ENCODE results near the gene SCRT2. TPM values are rescaled to one million over a fixed set of nuclear protein-coding genes. Genes with fewer than 3 reads are reported as not detected.

Gene SCRT2
- total RNA-seq, 2 donors from 2014 or later, result not detected

DNA sequence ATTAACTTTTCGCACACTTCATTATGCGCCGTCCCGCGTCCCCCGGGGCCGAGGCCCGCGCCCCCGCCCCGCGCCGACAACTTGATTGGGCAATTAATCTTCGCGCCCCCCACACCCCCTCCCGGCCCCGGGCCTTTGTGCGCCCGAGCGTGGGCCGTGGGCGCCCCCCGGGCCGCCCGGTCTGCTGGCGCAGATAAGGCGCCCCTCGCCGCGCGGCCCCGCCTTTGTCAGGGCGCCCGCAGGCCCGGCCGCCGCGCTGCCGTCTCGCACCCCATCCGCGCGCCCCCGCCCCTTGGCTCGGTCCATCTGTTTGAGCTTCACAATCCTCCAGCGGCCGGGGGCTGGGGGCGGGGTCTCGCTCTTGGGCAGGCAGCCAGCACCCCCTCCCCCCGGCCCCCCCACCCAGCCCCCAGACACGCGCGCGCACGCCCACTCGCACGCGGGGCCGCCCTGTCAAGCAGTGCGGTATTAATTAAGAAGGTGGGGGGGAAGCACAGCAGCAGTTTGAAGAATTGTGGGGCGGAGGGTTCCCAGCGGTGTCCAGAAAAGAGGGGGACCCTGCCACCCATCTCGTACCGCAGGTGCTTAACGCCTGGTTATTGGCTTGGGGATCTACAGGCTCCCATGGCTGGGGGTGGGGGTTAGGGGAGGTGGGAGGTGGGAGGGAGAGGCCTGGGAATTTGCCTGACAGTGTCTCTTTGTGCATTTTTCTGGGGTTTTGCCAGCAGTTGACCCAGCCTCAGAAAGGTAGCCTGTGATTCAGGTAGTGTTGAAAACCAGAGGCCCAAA is 34.6 kb upstream of the SCRT2 start:
- Histone ChIP-seq H3K36me3 (no peaks in the 10 kb centered on the region), H3K4me1 (peaks cover 0 to 13% of the 10 kb centered on the region in 2 donors), H3K27me3 (no peaks in the 10 kb centered on the region), H3K9me3 (peaks cover 0 to 24% of the 10 kb centered on the region in 2 donors), H3K27ac (no peak overlapping the region), H3K4me3 (peak overlapping the region; percentile 9 to 40)
- DNase-seq (ENCODE audit: low spot score), result no peak
- TF ChIP-seq, protein P1, sequence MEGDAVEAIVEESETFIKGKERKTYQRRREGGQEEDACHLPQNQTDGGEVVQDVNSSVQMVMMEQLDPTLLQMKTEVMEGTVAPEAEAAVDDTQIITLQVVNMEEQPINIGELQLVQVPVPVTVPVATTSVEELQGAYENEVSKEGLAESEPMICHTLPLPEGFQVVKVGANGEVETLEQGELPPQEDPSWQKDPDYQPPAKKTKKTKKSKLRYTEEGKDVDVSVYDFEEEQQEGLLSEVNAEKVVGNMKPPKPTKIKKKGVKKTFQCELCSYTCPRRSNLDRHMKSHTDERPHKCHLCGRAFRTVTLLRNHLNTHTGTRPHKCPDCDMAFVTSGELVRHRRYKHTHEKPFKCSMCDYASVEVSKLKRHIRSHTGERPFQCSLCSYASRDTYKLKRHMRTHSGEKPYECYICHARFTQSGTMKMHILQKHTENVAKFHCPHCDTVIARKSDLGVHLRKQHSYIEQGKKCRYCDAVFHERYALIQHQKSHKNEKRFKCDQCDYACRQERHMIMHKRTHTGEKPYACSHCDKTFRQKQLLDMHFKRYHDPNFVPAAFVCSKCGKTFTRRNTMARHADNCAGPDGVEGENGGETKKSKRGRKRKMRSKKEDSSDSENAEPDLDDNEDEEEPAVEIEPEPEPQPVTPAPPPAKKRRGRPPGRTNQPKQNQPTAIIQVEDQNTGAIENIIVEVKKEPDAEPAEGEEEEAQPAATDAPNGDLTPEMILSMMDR (IDR thresholded peaks at IDR 0.05), result no peak

DNA sequence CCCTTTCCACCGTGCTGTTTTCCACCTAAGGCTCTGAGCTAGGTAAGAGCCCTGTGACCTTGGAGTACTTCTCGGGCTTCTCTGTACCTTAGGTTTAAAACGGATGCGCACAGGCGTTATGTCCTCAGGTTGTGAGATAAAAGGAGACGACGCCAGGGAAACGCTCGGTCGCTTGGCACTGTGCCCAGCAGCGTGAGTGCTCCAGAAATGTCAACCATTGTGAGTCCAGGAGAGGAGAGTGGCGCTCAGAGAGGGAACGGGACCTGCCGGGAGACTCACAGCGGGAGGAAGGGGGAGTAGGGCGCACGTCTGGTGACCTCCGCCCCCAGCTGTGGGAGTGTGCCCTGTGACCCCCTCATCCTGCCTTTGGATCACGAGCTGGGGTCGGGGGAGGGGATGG is 33.8 kb upstream of the SCRT2 start:
- DNase-seq (ENCODE audit: low spot score), result no peak
- TF ChIP-seq, protein P1 (IDR thresholded peaks at IDR 0.05), result no peak
- no peak overlapping the region for H3K27ac ChIP-seq
- H3K9me3 ChIP-seq, result peaks cover 0 to 20% of the 10 kb centered on the region in 2 donors
- peak overlapping the region in 1 of 2 donors; percentile 40 for H3K4me3 ChIP-seq
- H3K36me3 ChIP-seq, result no peaks in the 10 kb centered on the region
- H3K27me3 ChIP-seq, result no peaks in the 10 kb centered on the region
- peaks cover 0 to 13% of the 10 kb centered on the region in 2 donors for H3K4me1 ChIP-seq

DNA sequence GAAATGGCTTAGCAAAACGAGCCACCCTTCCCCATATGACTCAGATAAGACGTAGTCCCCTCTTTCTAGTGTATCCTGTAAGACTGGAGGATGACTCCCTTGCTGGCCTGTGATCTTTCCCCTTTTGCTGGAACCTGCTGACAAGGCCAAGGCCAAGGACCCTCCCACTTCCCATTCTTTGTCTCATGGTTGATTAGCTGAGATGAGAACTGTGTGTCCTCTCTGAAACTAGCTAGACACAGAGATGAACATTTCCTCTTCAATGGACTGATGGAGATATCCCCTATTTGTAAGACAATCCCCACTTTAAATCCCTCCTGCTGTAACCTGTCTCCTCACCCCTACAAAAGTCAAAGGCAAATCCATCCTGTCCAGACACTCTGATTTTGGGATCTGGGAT is 33.4 kb upstream of the SCRT2 start:
- no peak for DNase-seq (ENCODE audit: low spot score)

DNA sequence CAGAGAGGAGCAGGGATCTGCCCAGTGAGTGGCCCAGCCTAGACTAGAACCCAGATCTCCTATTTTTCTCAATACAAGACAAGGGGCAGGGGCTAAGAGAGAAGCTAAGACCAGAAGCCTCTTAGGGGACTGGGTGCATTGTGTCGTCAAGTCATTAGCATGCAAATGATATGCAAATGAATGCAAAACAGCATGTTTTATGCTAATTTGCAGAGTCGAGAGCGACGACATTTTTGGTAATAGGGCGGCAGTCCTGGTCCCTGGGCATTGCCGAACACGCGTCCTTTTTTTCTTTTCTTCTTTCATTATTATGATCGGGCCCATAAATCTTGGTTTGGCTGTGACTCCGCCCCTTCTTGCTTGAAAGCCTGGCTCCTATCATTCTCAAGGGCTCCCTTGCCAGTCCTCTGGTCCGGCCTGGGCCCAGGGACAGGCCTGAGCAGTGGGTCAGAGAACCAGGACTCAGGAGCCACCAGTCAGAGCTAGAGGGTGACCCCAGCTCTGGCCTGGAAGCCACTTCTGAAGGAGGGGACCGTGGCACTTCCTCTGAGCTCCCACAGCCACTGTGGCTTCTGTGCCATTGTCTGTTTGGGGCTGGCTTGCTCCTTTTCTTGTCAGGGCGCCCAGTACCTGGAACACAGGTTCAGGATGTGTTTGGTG is 32.0 kb upstream of the SCRT2 start:
- Histone ChIP-seq H3K9me3 (peaks cover 0 to 1% of the 10 kb centered on the region in 2 donors), H3K27me3 (no peaks in the 10 kb centered on the region), H3K36me3 (no peaks in the 10 kb centered on the region), H3K4me3 (no peak overlapping the region), H3K27ac (no peak overlapping the region), H3K4me1 (peaks cover 0 to 13% of the 10 kb centered on the region in 2 donors)
- TF ChIP-seq, protein P1 (IDR thresholded peaks at IDR 0.05), result no peak
- no peak for DNase-seq (ENCODE audit: low spot score)

More for the DNA sequence above, 33.4 kb upstream of the SCRT2 start:
- Histone ChIP-seq H3K36me3 (no peaks in the 10 kb centered on the region), H3K4me3 (no peak overlapping the region), H3K4me1 (peaks cover 0 to 13% of the 10 kb centered on the region in 2 donors), H3K27me3 (no peaks in the 10 kb centered on the region), H3K9me3 (peaks cover 0 to 15% of the 10 kb centered on the region in 2 donors), H3K27ac (no peak overlapping the region)
- TF ChIP-seq, protein P1 (IDR thresholded peaks at IDR 0.05), result no peak

DNA sequence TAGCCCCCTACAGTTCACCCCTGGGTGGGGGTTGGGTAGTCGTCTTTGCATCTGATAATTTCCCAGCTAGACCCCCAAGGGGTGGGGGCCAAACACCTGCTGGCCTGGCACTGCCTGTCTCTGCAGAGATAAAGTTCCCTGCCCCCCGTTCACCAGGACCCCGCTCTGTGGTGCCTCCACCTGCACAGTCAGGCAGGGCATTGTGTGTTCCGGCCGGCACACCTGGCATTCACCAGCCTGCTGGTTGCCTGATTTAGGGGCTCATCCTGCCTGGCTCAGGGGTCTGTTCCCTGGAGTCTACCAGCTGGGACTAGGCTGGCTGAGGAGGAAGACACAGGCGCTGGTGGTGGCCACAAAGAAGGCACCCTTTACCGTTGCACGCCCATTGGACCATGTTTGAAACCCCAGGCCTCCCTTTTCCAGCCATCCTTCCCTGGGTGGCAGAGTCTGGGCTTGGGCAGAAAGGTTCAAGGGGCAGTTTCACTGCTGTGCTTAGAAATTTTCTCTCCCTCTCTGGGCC is 30.8 kb upstream of the SCRT2 start:
- DNase-seq (ENCODE audit: low spot score), result no peak
- TF ChIP-seq, protein P1 (IDR thresholded peaks at IDR 0.05), result no peak
- Histone ChIP-seq H3K9me3 (no peaks in the 10 kb centered on the region), H3K27me3 (no peaks in the 10 kb centered on the region), H3K4me1 (peaks cover 0 to 13% of the 10 kb centered on the region in 2 donors), H3K4me3 (no peak overlapping the region), H3K27ac (no peak overlapping the region), H3K36me3 (no peaks in the 10 kb centered on the region)

Data from right atrium auricular region (tissue), 2 donors.